Keratinocyte (primary cell): ENCODE data around the gene IGFL2. TPM values are rescaled to one million over a fixed set of nuclear protein-coding genes. Genes with fewer than 3 reads are reported as not detected.

Experiments used
- DNase-seq: peaks from one replicate; pipeline ENCODE4 v3.0.0-alpha.2; 2011; ENCODE audit warnings: low read depth, missing footprints, low spot score
- FAIRE-seq: peaks from 2 replicates; lab custom pipeline; 2011; peaks lifted over from hg19 to GRCh38; lab: Jason Lieb, UNC
- H2AFZ ChIP-seq: 2 replicates; pipeline ENCODE4 v1.6.0; 2012; ENCODE audit warnings: low read length, control low read depth, inconsistent platforms; ENCODE audit not compliant: control insufficient read depth
- H3K27ac ChIP-seq: 2 replicates; pipeline ENCODE4 v1.5.1; 2011; ENCODE audit warnings: low read length; ENCODE audit not compliant: control insufficient read depth, insufficient read depth
- H3K27me3 ChIP-seq: 3 replicates; pipeline ENCODE4 v1.6.0; 2011; ENCODE audit warnings: low read length; ENCODE audit not compliant: control insufficient read depth, insufficient read depth; ENCODE audit errors: extremely low read depth
- H3K36me3 ChIP-seq, 2 experiments: 2 replicates in 1 of 2; 3 replicates in 1 of 2; pipeline ENCODE4 v1.5.1; 2011; ENCODE audit warnings: low read length in 2 of 2, mild to moderate bottlenecking in 1 of 2; ENCODE audit not compliant: control insufficient read depth in 2 of 2, insufficient read depth in 2 of 2; ENCODE audit errors: extremely low read depth in 1 of 2
- H3K4me1 ChIP-seq: 3 replicates; pipeline ENCODE4 v1.5.1; 2011; ENCODE audit warnings: low read length; ENCODE audit not compliant: control insufficient read depth, insufficient read depth; ENCODE audit errors: extremely low read depth
- H3K4me2 ChIP-seq: 3 replicates; pipeline ENCODE4 v1.6.0; 2011; ENCODE audit warnings: low read depth, low read length; ENCODE audit not compliant: control insufficient read depth, insufficient read depth; ENCODE audit errors: extremely low read depth
- H3K4me3 ChIP-seq, 3 experiments: fragments of 200-600 bp in 1 of 3; sonication (generic) in 1 of 3; 2 replicates in 2 of 3; 3 replicates in 1 of 3; pipeline ENCODE4 v1.5.1; 2011 to 2016; ENCODE audit warnings: low read length in 3 of 3, mild to moderate bottlenecking in 3 of 3, control low read depth in 2 of 3, inconsistent platforms in 1 of 3, low read depth in 1 of 3, mixed read lengths in 1 of 3, mixed run types in 1 of 3, moderate library complexity in 1 of 3; ENCODE audit not compliant: control insufficient read depth in 2 of 3, insufficient read depth in 2 of 3; ENCODE audit errors: extremely low read depth in 1 of 3
- H3K79me2 ChIP-seq: 2 replicates; pipeline ENCODE4 v1.6.0; 2012; ENCODE audit warnings: low read length; ENCODE audit not compliant: control insufficient read depth, insufficient read depth
- H3K9ac ChIP-seq: 3 replicates; pipeline ENCODE4 v1.6.0; 2011; ENCODE audit warnings: low read length; ENCODE audit not compliant: control insufficient read depth, insufficient read depth; ENCODE audit errors: extremely low read depth
- H3K9me1 ChIP-seq: 3 replicates; pipeline ENCODE4 v1.6.0; 2011; ENCODE audit warnings: low read length; ENCODE audit not compliant: control insufficient read depth, insufficient read depth; ENCODE audit errors: extremely low read depth
- H3K9me3 ChIP-seq: 2 replicates; pipeline ENCODE4 v1.5.1; 2012; ENCODE audit warnings: low read depth, low read length; ENCODE audit not compliant: control insufficient read depth
- H4K20me1 ChIP-seq: 3 replicates; pipeline ENCODE4 v1.6.0; 2011; ENCODE audit warnings: low read length; ENCODE audit not compliant: control insufficient read depth, insufficient read depth; ENCODE audit errors: extremely low read depth
- CTCF ChIP-seq, 3 experiments: IDR thresholded peaks in 1 of 3; conservative IDR thresholded peaks in 1 of 3; optimal IDR thresholded peaks in 1 of 3; 2 replicates in 2 of 3; 3 replicates in 1 of 3; pipeline versions ENCODE3 to v1.5.1; 2011; ENCODE audit warnings: low read length in 3 of 3, mild to moderate bottlenecking in 3 of 3, moderate library complexity in 2 of 3, control low read depth in 1 of 3, inconsistent platforms in 1 of 3; ENCODE audit not compliant: insufficient read depth in 2 of 3; ENCODE audit errors: extremely low read depth in 1 of 3
- EZH2 ChIP-seq: IDR thresholded peaks from one replicate; pipeline ENCODE4 v1.6.1; 2012; ENCODE audit warnings: inconsistent platforms, mild to moderate bottlenecking, low read length, moderate library complexity
- dilution Hi-C: fragments of 300-500 bp; cut with MboI; formaldehyde crosslinking; loops from one replicate; pipeline ENCODE4 v1.7.0; 2020; ENCODE audit warnings: low sequenced_read_pairs; ENCODE audit not compliant: extremely low pct_ligation_motif_present
- polyA plus RNA-seq, 5 experiments: library from polyadenylated mRNA; depleted of rRNA in 3 of 5; stranded (reverse) in 3 of 5; stranded (forward) in 1 of 5; unstranded in 1 of 5; fragments of >200 nt; gene quantifications; 1 replicate in 1 of 5; 2 replicates in 3 of 5; 3 replicates in 1 of 5; pipeline versions ENCODE4 v1.2.1 to v1.2.3, GENCODE V29; 2011 to 2012; ENCODE audit warnings: missing spikeins in 2 of 5, low read depth in 1 of 5, low replicate concordance in 1 of 5

Gene IGFL2
- polyA plus RNA-seq, 1 donor (not counting 4 experiments of a cell fraction or from before 2014, with no cell fraction given), result 7.1 TPM

DNA sequence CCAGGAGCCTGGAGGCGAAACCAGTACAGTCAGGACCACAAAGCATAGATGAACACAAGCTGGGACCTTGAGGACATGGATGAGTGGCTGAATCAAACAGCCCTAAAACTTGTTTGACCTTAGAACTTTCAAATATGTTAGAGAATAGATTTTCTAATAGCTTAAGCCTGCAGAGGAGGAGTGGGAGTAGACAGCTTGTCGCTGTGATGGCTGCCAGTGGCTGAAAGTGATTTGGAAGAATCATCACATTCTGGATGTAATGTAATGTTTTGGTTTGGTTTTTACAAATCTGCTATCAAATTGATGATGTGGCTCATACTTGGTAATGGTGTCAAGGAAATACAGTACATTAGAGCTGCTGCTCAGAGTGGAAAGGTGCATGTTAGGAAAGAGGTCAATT lies 35.5 kb upstream of the IGFL2 start:
- Histone ChIP-seq H3K9ac (no peak overlapping the region), H3K4me3 (no peak overlapping the region), H3K4me1 (peaks cover 38% of the 10 kb centered on the region), H3K9me1 (no peaks in the 10 kb centered on the region), H3K27ac (no peak overlapping the region), H2AFZ (no peak overlapping the region), H3K4me2 (no peak overlapping the region), H3K36me3 (peaks cover 0 to 4% of the 10 kb centered on the region in 2 experiments), H3K27me3 (no peaks in the 10 kb centered on the region), H3K9me3 (no peaks in the 10 kb centered on the region), H3K79me2 (no peaks in the 10 kb centered on the region), H4K20me1 (no peaks in the 10 kb centered on the region)
- dilution Hi-C loops, result no loop called here
- FAIRE-seq (peak; percentile 49), DNase-seq (no peak)
- no peak for TF ChIP-seq EZH2
- TF ChIP-seq CTCF (optimal IDR thresholded peaks at IDR 0.05 in 1 of 3, IDR thresholded peaks at IDR 0.05 in 1 of 3, conservative IDR thresholded peaks at IDR 0.05 in 1 of 3; ENCODE audit: extremely low read depth in 1 of 3, insufficient read depth in 2 of 3, low read length in 3 of 3), result no peak

GRCh38 chr19:46113726-46114125 lies 34.3 kb upstream of the IGFL2 start:
- H3K27ac ChIP-seq, result no peak overlapping the region
- no peaks in the 10 kb centered on the region for H3K9me3 ChIP-seq
- no peak overlapping the region for H3K4me3 ChIP-seq
- H3K4me2 ChIP-seq, result no peak overlapping the region
- peaks cover 50% of the 10 kb centered on the region for H3K4me1 ChIP-seq
- H3K9me1 ChIP-seq, result no peaks in the 10 kb centered on the region
- H4K20me1 ChIP-seq, result no peaks in the 10 kb centered on the region
- FAIRE-seq (peak; percentile 51), DNase-seq (no peak)
- H3K9ac ChIP-seq, result no peak overlapping the region
- no peaks in the 10 kb centered on the region for H3K27me3 ChIP-seq
- dilution Hi-C loops, result no loop called here
- H2AFZ ChIP-seq, result no peak overlapping the region
- TF ChIP-seq CTCF (optimal IDR thresholded peaks at IDR 0.05 in 1 of 3, IDR thresholded peaks at IDR 0.05 in 1 of 3, conservative IDR thresholded peaks at IDR 0.05 in 1 of 3; ENCODE audit: extremely low read depth in 1 of 3, insufficient read depth in 2 of 3, low read length in 3 of 3), result no peak
- no peak for TF ChIP-seq EZH2
- no peaks in the 10 kb centered on the region for H3K79me2 ChIP-seq
- H3K36me3 ChIP-seq, result peaks cover 0 to 2% of the 10 kb centered on the region in 2 experiments
